Hepatocyte (in vitro differentiated cells): ENCODE results near the gene BCAP29.

Experiments used
- CTCF ChIP-seq: fragments of 200-600 bp; sonication (generic); IDR thresholded peaks from 2 replicates; pipeline ENCODE4 v1.5.1; 2016; ENCODE audit warnings: antibody characterized with exemption, mild to moderate bottlenecking; ENCODE audit not compliant: poor library complexity
- EZH2 ChIP-seq: fragments of 200-600 bp; sonication (generic); IDR thresholded peaks from 2 replicates; pipeline ENCODE4 v1.6.1; 2016; ENCODE audit warnings: antibody characterized with exemption, mild to moderate bottlenecking, borderline replicate concordance
- EZH2phosphoT487 ChIP-seq: fragments of 200-600 bp; sonication (generic); IDR thresholded peaks from one replicate; pipeline ENCODE4 v1.6.1; 2018; ENCODE audit warnings: antibody characterized with exemption, mild to moderate bottlenecking, low read depth, moderate library complexity; ENCODE audit not compliant: unreplicated experiment, severe bottlenecking

GRCh38 chr7:107642501-107642900 lies 62.5 kb downstream of the BCAP29 start:
- TF ChIP-seq EZH2phosphoT487 (no peak), CTCF (no peak), EZH2 (no peak)
